Stimulated activated CD8-positive, alpha-beta memory T cell treated with anti-CD3 and anti-CD28 coated beads, Interleukin-15, amount 100 ng/mL, for 24 hours (primary cell): ENCODE results near the gene SLC28A1.
"Not testable (repeated sequence)": the region's sequence is repeated elsewhere in the genome, so short reads cannot be mapped to it uniquely, and the experiment has no call there.

Experiments
- DNase-seq: peaks from one replicate; pipeline ENCODE4 v3.0.0-alpha.2; 2020; ENCODE audit warnings: low read depth

The SLC28A1 gene

DNA sequence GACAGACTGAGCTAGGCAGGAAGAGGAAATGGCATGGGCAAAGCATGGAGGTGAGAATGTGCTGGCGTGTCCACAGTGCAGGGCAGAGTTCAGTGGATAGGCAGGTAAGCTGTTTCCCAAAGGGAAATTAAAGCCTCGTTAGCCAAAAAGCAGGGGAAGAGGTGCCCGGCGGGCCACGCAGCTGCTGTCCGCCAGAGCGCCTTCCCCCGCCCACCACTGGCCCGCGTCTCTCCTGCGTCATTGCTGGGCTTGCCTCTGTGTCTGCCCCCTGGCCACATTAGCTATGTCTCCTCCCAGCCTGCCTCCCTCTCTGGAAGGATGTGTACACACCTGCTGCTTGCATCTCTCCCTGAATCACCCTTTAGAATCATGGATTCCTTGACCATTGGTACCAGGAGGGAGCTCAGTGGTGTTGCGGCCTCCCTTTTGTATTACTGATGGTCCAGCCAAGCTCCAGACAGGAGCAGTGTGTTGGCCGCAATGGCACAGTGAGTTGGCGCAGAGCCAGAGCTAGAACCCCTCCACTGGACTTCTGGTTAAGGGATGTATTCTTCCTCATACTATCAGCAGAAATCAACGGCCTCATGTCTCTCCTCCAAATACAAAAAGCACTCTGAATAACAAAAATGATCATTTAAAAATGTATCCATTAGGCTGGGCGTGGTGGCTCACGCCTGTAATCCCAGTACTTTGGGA is 26.6 kb downstream of the SLC28A1 start:
- DNase-seq, result no peak

DNA sequence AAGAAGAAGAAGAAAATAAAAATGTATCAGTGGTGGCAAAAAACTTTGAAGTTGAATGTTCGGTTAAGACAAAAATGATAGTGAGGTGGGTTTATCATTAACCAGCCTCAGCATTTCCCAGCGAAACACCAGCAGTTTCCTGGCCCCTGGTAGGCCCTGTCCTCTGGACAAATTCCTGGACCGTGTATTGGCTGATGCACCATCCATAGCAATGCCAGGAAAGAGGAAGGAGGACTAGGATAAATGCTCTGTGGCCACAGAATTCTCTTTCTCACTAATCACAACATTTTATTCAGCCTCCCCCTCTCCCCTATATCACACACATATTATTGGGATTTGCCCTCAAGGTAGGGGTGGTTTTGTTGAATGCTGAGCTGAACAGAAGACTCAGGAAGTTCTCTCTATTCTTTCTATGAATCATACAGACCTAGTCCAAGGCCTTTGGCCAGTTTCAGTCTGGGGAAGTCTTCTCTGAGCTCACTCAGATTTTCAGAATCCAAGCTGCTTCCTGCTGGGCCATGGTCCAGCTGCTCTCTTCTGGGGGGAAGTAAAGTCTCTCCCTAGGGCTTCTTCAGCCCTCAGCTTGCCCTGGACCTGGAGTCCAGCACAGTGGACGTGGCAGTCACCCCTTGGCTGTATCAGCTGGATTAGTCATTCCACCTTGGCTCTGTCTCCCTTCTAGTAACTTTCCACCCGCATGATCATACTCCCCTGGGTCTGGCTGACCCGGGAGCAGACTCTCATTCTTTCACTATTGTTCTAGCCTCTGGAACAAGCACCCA is 27.6 kb downstream of the SLC28A1 start:
- DNase-seq, result no peak

DNA sequence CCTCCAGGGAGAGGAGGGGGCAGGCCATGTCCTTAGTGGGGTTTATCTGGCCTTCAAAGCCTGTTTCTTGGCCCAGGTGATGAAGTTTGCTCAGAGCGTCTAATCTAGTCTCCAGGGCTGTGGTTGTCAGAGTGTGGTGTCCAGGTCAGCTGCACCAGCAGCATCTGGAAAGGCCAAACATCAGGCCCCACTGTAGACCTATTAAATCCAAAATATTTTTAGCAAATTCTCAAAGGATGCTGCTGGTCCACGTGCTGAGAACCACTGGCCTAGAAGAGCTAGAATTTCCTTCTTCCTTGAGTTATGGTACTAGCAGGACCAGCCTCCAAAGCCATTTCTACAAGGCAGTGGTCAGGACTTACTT is 28.9 kb downstream of the SLC28A1 start:
- no peak for DNase-seq

DNA sequence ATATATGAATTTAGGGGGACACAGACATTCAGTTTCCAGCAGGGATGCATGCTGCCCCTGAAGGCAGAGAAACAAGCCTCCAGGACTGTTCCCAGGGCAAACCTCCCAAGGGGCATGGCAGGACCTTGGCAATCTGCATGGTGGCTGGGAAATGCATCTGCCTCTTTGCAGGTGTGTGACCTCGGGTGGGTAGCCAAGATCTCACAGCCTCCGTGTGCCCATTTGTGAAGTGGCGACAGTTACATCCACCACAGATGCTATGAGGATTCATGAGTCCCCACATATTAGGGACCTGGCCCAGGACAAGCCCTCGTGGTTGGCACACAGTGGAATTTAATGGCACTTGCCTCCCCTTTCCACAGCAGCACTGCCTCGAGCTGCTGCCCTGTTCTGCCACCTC is 29.9 kb downstream of the SLC28A1 start:
- no peak for DNase-seq

DNA sequence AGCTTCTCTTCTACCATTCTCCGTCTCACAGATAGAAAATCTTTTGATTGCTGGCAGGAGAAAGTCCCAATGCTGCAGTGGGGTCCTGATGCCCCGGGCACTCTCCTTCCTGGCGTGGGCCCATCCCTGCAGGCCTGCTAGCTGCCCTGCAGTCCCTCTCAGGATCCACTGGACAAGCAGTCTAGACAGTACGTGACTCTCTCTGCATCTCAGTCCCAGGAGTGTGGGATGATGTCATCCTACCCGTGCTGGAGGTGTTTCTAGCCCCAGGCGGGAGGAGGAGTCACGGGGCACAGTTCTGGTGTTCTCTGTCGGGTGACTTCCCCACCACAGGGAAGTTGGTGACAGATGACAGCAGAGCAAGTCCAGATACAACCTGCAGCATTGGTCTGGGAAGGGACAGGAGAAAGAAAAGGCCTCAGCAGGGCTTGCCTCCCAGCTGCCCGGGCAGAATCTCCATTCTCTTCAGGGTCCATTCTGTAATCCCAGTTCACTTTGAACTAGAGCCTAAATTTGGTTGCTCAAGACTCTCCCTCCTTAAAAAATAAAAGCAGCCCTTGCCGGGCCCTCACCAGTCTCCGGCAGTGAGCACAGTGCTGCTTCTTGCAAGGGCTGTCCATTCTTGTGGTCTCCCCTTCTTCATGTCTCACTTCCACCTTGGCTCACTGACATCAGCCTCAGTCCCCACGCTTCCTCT is 30.6 kb downstream of the SLC28A1 start:
- no peak for DNase-seq

DNA sequence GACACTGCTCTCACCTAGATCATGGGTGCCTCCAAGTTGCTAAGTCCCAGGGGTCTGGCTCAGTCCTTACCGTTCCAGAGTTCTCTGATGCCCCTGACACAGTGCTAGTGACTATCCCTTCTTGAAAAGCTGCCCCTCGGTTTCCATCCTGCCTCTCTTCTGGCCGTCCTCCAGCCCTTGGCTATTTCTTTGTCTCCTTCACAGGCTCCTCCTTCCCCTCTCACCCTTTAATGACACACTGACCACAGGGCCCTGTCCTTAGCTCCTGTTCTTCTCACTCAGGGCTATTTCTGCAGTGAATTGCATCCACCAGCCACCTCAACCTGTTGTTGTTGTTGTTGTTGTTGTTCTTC is 31.1 kb downstream of the SLC28A1 start:
- DNase-seq, result no peak

DNA sequence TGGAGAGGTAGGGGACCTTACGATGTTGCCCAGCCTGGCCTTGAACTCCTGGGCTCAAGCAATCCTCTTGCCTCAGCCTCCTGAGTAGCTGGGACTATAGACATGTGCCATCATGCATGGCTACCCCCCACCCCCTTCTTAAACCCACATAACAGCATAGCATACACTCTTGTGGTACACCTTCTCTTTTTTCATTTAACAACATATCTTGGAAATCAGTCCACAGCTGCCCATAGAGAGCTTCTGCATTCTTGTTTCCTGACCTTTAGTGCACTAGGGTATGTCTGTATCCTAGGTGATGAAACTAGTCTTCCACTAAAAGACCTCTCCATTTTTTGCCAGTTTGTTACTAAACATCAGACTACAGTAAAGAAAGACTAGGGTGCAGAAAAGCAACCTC is 33.0 kb downstream of the SLC28A1 start:
- no peak for DNase-seq

DNA sequence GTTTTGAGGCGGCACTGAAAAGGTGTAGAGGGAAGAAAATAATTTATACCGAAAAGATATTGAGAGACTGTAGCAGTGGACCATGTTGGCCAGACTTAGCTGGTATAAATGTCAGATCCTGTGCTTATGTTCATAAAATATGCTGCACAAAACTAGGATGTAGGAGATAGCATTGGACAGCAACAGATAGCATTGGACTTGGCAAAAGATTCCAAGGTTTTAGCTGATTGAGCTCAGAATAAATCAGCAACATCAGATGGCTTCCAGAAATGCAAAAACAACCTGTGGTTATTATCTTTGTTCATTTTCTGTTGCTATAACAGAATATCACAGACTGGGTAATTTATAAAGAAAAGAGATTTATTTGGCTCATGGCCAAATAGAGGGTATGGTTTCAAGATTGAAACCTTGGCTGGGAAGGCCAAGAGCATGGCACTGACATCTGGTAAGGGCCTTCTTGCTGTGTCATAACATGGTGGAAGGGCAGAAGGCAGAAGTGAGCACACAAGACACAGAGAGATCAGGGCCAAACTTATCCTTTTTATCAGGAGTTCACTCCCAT is 34.7 kb downstream of the SLC28A1 start:
- DNase-seq, result no peak

DNA sequence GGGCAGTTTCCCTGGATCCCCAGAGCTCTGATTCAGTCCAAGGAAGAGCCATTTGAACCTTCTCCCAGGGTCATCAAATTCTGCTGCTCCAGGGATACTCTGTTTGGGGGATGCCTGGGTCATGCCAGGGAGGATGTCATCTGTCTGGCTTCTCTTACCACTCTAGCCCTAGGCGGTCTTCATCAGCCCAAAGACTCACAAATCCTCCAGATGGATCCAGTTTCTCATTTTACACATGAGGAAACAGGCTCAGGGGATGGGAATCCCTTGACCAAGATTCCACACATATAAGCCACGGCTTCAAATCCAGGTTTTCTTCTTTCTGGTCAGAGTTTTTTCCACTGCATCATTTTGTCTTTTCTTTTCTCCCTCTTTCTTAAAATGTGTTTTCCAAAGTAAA is 36.7 kb downstream of the SLC28A1 start:
- DNase-seq, result no peak

DNA sequence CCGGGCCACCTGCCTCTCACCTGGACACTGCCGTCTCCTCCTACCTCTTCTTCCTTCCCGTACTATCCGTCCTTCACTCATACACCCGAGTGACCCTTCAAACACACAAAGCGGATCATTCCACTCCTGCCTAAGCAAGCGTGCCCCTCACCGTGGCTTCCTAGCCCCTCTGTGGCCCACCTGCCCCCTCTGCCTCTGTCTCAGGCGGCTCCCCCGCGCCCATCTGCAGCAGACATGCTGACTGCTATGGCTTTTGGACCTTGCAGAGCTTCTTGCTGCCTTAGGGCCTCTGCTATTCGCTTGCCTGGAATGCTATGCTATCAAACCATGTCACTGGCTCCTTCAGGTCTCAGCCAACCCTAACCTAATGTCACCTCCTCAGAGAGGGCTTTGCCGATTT is 38.1 kb downstream of the SLC28A1 start:
- DNase-seq, result no peak

DNA sequence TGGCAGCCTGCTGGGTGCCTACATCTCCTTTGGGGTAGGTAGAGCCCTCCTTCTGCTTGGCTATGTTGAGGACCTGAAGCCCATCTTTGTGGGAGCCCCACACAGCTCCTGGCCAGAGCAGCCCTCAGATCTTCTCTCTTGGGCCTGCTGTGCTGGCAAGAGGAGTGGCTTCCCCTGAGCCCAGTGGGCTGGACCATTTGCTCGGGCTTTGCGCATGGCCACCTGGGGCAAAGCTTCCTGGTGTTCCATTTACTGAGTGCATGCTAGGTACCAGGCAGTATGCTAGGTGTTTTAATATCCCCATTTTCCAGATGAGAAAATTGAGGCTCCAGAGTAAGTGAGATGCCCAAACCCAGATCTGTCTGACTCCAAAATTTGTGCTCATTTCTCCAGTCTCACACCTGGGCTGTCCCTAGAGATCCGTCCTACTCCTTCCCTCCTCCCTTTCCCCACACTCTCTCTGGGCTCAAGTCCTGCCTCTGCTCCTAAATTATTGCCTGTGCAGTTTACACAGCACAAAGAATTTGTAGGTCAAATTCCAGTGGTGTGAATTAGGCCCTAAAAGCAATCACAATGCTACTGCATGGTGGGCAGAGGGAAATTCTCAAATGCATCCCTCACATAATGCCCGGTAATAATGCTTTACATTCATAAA is 39.7 kb downstream of the SLC28A1 start:
- DNase-seq, result no peak

DNA sequence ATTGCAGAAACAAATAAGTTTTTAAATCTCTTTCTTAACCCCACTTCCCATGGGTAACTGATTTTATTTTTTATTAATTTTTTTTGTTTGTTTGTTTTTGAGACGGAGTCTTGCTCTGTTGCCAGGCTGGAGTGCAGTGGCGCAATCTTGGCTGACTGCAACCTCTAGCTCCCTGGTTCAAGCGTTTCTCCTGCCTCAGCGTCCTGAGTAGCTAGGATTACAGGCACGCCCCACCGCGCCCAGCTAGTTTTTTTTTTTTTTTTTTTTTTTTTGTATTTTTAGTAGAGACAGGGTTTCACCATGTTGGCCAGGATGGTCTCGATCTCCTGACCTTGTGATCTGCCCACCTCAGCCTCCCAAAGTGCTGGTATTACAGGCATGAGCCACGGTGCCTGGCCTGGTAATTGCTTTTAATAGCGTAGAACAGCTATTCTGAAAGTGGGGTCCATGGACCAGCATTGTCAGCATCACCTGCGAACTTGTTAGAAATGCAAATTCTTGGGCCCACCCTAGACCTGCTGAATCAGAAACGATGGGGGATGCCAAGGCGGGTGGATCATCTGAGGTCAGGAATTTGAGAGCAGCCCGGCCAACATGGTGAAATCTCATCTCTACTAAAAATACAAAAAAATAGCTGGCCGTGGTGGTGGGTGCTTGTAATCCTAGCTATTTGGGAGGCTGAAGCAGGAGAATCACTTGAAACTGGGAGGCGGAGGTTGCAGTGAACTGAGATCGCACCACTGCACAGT is 40.5 kb downstream of the SLC28A1 start:
- not testable (repeated sequence) for DNase-seq

DNA sequence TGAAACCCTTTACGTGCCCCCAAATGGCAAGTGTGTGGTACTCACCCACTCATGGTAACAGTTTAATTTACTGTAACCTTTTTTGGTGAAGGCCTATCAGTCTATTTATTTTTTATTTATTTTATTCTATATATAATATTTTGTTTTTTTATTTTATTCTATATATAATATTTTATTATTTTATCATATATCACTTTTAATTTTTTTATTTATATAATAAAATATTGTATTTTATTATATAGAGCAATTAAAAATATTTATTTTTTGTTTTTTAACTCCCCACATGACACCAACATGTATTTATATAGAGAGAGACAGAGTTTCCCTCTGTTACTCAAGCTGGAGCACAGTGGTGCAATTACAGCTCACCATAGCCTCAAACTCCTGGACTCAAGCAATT is 41.4 kb downstream of the SLC28A1 start:
- DNase-seq, result no peak

DNA sequence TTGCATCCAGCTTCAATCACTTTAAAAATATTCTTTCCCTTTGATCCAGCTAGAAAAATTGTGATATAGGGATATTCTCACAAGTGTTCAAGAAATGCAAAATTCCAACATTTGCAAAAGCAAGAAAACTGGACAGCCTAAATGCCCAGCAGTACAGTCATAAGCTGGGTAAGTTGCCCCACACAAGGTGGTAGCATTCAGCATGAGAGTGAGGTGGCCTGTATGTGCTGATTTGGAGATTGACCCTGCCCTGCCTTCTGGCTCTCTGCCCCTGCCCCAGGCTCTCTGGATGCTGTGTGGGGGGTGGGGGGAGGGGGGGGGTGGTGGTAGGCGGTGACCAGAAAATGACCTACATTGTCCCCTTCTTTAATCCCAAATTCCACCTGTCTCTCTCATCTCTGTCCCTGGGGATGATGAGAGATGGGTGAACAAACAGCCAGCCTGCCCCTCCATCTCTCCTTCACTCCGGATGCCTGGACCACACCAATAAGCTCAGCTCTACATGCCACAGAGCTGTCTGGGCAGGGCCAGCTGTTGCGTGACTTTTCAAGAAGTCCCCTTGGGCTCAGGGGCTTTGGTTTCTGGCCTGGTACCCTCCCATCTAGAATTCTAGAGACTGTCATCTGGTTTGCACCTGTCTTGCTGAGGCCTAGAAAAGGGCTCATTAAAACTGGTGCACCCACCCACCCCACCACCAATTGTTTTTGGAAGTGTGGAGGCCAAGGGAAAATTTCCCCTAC is 42.2 kb downstream of the SLC28A1 start:
- no peak for DNase-seq

DNA sequence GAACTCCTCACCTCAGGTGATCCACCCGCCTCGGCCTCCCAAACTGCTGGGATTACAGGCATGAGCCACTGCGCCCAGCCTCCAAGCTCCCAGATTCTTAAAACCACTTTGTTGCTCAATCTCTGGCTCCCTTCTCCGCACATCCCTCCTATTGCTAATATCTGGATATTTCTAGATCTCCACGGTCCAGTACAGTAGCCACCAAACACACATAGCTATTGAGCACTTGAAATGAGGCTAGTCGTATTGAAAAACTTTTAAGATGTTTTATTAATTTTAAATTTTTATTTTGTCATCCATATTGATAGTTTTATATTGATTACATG is 44.3 kb downstream of the SLC28A1 start:
- no peak for DNase-seq

DNA sequence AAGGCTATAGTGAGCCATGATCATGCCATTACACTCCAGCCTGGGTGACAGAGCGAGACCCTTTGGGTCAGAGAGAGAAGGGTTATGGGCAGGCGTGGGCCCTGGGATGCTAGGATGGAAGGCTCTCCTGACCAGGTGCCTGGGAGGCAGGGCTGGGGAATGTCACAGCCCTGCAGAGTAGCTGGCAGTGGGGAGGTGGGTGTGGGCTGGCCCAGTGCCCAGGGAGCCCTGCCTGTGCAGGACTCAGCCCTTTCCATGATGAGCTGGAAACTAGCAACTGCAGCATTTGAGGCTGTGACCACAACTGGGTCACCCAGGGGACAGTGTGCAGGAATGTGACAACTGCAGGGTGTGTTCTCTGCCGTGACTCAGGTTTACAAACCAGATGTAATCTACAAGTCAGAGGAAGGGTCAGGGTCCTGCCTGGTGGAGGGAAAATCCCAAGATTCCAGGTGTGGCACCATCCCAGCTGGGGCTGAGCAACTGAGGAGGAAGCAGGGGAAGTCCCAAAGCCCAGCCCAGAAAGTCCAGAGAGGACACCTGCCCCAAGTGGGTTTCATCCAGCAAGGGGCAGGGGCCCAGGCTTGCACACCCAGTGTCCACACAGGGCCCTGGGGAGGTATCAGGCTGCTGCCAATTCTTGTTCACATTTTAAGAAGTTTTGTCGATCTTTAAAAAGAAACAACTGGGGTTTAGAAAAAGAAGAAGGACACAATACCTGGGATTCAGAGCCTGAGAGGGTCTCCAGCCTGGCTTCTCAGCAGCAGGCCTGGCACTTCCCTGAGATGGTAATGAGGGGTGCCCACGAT is 45.5 kb downstream of the SLC28A1 start:
- DNase-seq, result no peak

DNA sequence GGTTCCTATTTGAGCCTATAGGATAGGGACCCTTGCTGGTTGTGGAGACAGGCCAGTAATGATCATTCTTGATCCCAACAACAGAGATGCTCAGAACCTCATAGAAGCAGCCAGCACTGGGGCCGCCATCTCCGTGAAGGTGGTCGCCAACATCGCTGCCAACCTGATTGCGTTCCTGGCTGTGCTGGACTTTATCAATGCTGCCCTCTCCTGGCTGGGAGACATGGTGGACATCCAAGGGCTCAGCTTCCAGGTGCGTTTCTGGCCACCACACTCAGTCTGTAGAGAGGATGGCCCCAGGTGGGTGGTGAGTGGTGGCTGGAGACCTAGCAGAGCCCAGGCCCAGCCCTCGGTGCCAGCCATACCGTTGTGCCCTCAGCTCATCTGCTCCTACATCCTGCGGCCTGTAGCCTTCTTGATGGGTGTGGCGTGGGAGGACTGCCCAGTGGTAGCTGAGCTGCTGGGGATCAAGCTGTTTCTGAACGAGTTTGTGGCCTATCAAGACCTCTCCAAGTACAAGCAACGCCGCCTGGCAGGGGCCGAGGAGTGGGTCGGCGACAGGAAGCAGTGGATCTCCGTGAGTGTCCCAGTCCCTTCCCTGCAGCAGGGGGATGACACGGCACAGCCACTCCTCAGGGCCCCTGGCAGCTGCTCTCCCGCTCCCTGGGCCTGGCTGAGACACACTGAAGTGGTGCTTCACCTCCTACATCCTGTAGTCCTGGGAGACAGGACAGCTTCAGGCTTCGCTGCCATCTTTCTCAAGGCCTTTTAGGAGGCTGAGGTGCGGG is 50.7 kb downstream of the SLC28A1 start:
- DNase-seq, result no peak

DNA sequence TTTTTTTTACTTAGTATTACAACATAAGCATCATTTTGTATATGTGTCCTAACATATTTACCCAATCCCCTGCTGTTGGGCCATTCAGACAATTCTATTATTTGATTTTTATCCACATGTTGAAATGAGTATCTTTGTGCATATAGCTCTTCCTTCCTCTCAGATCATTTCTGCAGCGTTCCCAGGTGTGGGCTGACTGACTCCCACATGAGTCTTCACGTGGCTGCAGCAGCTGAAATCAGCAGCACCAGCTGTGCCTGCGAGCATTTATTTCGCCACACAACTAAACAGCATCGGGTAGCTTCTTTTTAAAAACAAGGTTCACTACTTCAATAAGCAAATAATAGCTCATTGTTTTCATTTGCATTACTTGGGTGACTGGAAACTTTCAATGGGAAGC is 52.7 kb downstream of the SLC28A1 start:
- DNase-seq, result no peak

DNA sequence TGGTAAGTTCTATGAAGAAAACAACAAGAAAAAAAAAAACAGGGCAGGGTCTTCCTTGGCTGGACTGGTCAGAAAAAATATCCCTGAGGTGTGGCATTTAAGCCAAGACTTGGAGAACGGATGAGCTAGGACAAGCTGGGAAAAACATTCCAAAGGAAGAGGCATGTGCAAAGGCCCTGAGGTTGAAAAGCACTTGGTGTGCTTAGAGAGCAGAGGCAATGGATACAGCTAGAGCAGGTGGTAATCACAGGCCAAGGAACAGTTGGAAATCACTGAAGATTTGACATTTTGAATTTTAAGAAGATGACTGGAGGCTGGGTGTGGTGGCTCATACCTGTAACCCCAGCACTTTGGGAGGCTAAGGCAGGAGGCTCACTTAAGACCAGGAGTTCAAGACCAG is 54.3 kb downstream of the SLC28A1 start:
- no peak for DNase-seq

DNA sequence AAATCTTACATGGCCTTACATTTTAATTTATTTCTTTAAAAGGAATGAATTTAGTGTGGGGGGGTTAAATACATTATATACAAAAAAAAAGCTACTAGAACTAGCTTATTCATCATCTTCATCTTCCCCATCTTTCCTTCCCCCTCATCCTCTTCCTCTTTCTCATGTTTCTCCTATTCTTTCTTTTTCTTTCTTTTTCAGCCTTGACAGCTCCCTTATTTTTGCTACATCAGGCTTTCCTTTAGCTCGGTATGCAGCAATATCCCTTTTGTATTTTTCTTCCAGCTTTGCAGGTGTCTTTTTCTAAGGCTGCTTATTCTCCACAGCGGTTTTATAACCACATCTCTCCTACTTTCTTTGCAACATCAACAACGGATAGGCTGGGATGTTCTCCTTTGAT is 55.9 kb downstream of the SLC28A1 start:
- no peak for DNase-seq
